ENCODE data around the gene CYP46A1. TPM values are rescaled to one million over a fixed set of nuclear protein-coding genes. Genes with fewer than 3 reads are reported as not detected.

Gene CYP46A1
- total RNA-seq, 3 donors from 2014 or later (not counting 1 experiment from before 2014, with no cell fraction given), result 0.09 to 0.45 (median 0.09) TPM

DNA sequence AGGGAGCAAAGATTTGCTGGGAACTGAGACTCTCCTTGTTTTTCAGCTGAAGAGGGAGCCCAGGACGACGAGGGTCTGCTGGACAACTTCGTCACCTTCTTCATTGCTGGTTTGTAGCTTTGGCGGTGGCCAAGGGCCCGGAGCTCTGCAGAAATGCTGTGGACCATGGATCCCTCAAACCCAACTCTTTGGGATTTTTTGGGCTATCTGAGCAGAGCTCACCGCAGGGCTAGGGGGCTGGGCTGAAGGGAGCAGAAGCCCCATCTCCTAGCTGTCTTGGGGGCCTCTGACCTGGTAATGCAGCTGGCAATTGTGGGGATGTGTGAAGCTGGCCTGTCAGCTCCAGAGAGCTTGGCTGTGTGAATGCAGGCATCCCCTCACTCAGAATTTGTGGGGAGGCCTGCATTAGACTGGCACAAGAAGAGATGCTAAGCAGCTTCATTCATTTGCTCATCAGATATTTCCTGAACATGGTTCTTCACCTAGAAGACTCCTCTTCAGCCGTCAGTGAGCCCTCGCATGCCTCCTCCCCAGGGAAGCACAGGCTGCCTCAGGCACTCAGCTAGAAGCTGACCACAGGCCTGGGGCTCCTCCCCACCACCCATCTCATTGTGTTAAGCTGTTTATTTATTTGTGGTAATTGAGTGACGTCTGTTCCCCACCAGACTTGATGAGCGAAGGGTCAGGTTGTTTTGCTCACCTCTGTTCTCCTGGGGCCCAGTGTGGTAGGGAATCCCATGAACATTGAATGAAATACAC lies 32.2 kb downstream of the CYP46A1 start:
- H3K36me3 ChIP-seq (ENCODE audit: control insufficient read depth, insufficient read depth, low read length), result no peaks in the 10 kb centered on the region
- no peak overlapping the region for H3K4me3 Mint-ChIP-seq
- H3K9me3 ChIP-seq (ENCODE audit: control insufficient read depth, insufficient read depth, low read length), result no peaks in the 10 kb centered on the region
- no peaks in the 10 kb centered on the region for H3K9me3 Mint-ChIP-seq
- H3K27me3 Mint-ChIP-seq (ENCODE audit: low read depth in 2 of 2), result peaks cover 0 to 25% of the 10 kb centered on the region in 2 donors
- no peak for DNase-seq
- no peak for ATAC-seq
- intact Hi-C loops (cut with micrococcal nuclease), result no loop called here
- no peak overlapping the region for H3K27ac ChIP-seq (ENCODE audit: low read length)
- no peaks in the 10 kb centered on the region for H3K36me3 Mint-ChIP-seq
- no peaks in the 10 kb centered on the region for H3K4me1 Mint-ChIP-seq
- no peaks in the 10 kb centered on the region for H3K27me3 ChIP-seq (ENCODE audit: control insufficient read depth, insufficient read depth, low read length)
- 81% methylated on average over 10 of the region's 10 CpGs for WGBS (ENCODE audit: insufficient coverage)
- H3K27ac Mint-ChIP-seq, result no peak overlapping the region
- H3K4me3 ChIP-seq (ENCODE audit: low read length), result no peak overlapping the region
- no peaks in the 10 kb centered on the region for H3K4me1 ChIP-seq (ENCODE audit: control insufficient read depth, insufficient read depth, low read length)
- TF ChIP-seq CTCF (IDR thresholded peaks at IDR 0.05), result no peak

DNA sequence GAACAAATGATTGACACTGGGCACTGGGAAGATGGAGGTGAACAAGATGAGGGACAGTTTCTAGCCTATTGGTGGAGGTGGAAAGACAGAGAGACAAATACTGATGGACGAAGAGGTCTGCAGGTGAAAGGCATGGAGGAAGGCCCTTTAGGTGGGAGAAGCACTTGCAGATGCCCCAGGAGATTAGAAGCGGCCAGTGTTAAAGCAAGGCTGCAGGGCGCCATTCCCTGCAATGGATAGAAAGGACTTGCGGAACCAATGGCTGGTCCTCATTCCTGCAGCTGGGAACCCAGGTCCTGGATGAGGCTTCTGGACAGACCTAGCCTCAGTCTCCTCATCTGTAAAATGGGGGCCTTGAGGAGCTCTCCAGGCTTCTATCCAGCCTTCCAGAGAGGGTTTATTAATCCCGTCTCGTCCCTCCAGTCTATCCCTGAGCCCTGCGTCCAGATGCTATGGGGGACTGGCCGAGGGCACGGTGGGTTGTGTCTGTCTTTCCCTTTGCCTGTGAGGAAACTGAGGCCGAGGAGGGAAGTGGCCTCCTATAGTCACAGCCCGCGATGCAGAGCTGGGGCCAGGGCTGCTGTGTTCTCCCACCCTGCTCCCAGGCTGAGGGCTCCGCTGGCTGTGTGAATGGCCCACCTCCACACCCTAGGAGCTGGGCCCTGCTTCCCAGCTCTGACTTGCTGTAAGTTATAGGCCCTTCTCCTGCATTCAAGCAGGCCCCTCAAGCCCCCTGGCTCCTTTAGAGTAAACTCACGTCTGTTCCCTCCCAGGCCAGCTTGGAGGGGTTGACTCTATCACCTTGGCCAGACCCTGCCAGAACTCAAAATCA lies 33.0 kb downstream of the CYP46A1 start:
- no peak for TF ChIP-seq CTCF (IDR thresholded peaks at IDR 0.05)
- no peaks in the 10 kb centered on the region for H3K9me3 ChIP-seq (ENCODE audit: control insufficient read depth, insufficient read depth, low read length)
- no peak overlapping the region for H3K27ac ChIP-seq (ENCODE audit: low read length)
- WGBS (ENCODE audit: insufficient coverage), result 90% methylated on average over 14 of the region's 14 CpGs
- intact Hi-C loops (cut with micrococcal nuclease), result no loop called here
- H3K4me3 Mint-ChIP-seq, result no peak overlapping the region
- H3K27ac Mint-ChIP-seq, result no peak overlapping the region
- ATAC-seq, result no peak
- no peaks in the 10 kb centered on the region for H3K4me1 ChIP-seq (ENCODE audit: control insufficient read depth, insufficient read depth, low read length)
- no peaks in the 10 kb centered on the region for H3K9me3 Mint-ChIP-seq
- H3K27me3 Mint-ChIP-seq (ENCODE audit: low read depth in 2 of 2), result peaks cover 0 to 22% of the 10 kb centered on the region in 2 donors
- DNase-seq, result no peak
- H3K36me3 ChIP-seq (ENCODE audit: control insufficient read depth, insufficient read depth, low read length), result no peaks in the 10 kb centered on the region
- H3K4me1 Mint-ChIP-seq, result no peaks in the 10 kb centered on the region
- H3K27me3 ChIP-seq (ENCODE audit: control insufficient read depth, insufficient read depth, low read length), result no peaks in the 10 kb centered on the region
- H3K36me3 Mint-ChIP-seq, result no peaks in the 10 kb centered on the region
- no peak overlapping the region for H3K4me3 ChIP-seq (ENCODE audit: low read length)

- Histone ChIP-seq H3K27me3 (ENCODE audit: control insufficient read depth, insufficient read depth, low read length) (no peaks in the 10 kb centered on the region), H3K36me3 (ENCODE audit: control insufficient read depth, insufficient read depth, low read length) (no peaks in the 10 kb centered on the region), H3K4me3 (ENCODE audit: low read length) (no peak overlapping the region), H3K9me3 (ENCODE audit: control insufficient read depth, insufficient read depth, low read length) (no peaks in the 10 kb centered on the region), H3K27ac (ENCODE audit: low read length) (no peak overlapping the region), H3K4me1 (ENCODE audit: control insufficient read depth, insufficient read depth, low read length) (no peaks in the 10 kb centered on the region)
- Mint-ChIP-seq H3K27ac (no peak overlapping the region), H3K27me3 (ENCODE audit: low read depth in 2 of 2) (peaks cover 0 to 17% of the 10 kb centered on the region in 2 donors), H3K4me3 (no peak overlapping the region), H3K4me1 (no peaks in the 10 kb centered on the region), H3K9me3 (no peaks in the 10 kb centered on the region), H3K36me3 (no peaks in the 10 kb centered on the region)
- TF ChIP-seq CTCF (IDR thresholded peaks at IDR 0.05), result no peak
- intact Hi-C loops (cut with micrococcal nuclease), result no loop called here
- ATAC-seq (no peak), DNase-seq (no peak)
- WGBS (ENCODE audit: insufficient coverage), result 87% methylated on average over 5 of the region's 5 CpGs
These were observed 33.5 kb downstream of the CYP46A1 start for GRCh38 chr14:99717682-99718013.
